ENCODE measurements around the gene EPN3.

DNA sequence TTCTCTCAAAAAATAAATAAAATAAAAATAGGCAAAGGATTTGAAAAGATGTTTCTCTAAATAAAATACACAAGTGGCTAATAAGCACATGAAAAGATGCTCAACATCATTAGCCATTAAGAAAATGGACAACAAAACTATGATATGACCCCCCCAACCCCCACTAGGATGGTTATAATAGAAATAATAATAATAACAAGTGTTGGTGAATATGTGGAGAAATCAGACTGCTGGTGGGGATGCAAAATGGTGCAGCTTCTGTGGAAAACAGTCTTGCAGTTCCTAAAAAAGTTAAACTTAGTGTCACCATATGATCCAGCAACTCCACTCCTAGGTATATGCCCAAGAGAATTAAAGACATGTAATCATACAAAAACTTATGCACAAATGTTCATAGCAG is 33.3 kb upstream of the EPN3 start:
- TF ChIP-seq, protein P1, sequence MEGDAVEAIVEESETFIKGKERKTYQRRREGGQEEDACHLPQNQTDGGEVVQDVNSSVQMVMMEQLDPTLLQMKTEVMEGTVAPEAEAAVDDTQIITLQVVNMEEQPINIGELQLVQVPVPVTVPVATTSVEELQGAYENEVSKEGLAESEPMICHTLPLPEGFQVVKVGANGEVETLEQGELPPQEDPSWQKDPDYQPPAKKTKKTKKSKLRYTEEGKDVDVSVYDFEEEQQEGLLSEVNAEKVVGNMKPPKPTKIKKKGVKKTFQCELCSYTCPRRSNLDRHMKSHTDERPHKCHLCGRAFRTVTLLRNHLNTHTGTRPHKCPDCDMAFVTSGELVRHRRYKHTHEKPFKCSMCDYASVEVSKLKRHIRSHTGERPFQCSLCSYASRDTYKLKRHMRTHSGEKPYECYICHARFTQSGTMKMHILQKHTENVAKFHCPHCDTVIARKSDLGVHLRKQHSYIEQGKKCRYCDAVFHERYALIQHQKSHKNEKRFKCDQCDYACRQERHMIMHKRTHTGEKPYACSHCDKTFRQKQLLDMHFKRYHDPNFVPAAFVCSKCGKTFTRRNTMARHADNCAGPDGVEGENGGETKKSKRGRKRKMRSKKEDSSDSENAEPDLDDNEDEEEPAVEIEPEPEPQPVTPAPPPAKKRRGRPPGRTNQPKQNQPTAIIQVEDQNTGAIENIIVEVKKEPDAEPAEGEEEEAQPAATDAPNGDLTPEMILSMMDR (conservative IDR thresholded peaks at IDR 0.05) = no peak
- no peak for TF ChIP-seq EZH2 (IDR thresholded peaks at IDR 0.05; ENCODE audit: low read depth)
